ENCODE data around the gene H2BK1.

H2BK1 gene

DNA sequence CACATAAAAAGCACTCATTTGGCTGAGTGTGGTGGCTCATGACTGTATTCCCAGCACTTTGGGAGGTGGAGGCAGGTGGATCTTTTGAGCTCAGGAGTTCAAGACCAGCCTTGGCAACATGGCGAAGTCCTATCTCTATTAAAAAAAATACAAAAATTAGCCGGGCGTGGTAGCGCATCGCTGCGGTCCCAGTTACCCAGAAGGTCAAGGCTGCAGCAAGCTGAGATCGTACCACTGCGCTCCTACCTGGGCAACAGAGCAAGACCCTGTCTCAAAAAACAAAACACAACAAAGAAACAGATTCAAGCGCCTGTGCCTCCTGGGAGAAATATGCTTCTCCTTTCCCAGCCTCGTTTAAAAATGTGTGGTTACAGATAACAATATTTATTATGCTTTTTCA, 19.0 kb upstream of the H2BK1 start:
- no peak for DNase-seq (ENCODE audit: low read depth, low spot score)
- ChIA-PET POLR2A (no interaction called here), CTCF (interaction anchor here (8.5 kb wide), 1 partner anchor 14 kb away, joined by 109 read pairs; no protein-coding TSS in a partner anchor)
- TF ChIP-seq, protein P1, sequence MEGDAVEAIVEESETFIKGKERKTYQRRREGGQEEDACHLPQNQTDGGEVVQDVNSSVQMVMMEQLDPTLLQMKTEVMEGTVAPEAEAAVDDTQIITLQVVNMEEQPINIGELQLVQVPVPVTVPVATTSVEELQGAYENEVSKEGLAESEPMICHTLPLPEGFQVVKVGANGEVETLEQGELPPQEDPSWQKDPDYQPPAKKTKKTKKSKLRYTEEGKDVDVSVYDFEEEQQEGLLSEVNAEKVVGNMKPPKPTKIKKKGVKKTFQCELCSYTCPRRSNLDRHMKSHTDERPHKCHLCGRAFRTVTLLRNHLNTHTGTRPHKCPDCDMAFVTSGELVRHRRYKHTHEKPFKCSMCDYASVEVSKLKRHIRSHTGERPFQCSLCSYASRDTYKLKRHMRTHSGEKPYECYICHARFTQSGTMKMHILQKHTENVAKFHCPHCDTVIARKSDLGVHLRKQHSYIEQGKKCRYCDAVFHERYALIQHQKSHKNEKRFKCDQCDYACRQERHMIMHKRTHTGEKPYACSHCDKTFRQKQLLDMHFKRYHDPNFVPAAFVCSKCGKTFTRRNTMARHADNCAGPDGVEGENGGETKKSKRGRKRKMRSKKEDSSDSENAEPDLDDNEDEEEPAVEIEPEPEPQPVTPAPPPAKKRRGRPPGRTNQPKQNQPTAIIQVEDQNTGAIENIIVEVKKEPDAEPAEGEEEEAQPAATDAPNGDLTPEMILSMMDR (IDR thresholded peaks at IDR 0.05; ENCODE audit: insufficient read depth, low read length, missing control alignments), result no peak
- H3K4me3 ChIP-seq (ENCODE audit: low read depth, low read length), result no peak overlapping the region

DNA sequence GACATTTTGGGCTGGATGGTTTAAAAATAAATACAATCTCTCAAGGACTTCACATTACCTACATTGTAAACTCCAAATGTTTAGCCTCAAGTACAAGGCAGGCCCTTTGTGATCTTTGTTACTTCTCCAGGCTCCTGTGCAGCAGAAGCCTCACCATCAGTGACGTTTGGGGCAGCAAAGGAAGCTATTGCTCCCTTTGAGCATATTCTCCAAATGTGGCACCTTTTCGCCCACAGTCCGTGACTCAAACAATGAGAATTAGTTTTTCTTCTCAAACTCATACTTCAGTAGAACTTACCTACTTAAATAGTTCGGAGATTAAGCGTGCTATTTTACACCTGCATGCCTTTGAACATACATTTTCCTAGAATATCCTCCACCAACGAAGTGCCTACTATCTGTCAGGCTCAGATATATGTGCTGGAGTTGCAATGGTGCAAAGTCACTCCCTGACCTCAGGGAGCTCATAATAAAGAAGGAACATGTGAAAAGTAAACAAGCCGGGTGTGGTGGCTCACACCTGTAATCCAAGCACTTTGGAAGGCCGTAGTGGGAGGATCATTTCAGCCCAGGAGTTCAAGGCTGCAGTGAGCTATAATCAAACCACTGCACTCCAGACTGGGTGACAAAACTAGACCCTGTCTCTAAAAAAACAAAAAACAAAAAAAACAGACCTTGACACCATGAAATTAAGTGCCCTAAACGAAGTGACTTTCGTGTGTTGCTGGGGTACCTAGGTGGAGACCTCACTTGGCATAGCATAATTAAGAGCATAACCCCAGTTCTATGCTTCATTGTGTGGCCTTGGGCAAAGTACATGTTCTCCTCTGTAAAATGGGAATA, 18.0 kb upstream of the H2BK1 start:
- H3K4me3 ChIP-seq (ENCODE audit: low read depth, low read length), result peak overlapping the region; percentile 58
- DNase-seq (ENCODE audit: low read depth, low spot score), result no peak
- TF ChIP-seq, protein P1 (IDR thresholded peaks at IDR 0.05; ENCODE audit: insufficient read depth, low read length, missing control alignments), result no peak
- ChIA-PET CTCF (interaction anchor here (1.0 to 8.5 kb wide), 4 partner anchors 15 to 117 kb away, joined by 3 to 109 read pairs (median 6); no protein-coding TSS in a partner anchor), POLR2A (interaction anchor here (0.7 to 1.7 kb wide), 4 partner anchors 8 to 24 kb away, joined by 3 to 16 read pairs (median 7); no protein-coding TSS in a partner anchor)

DNA sequence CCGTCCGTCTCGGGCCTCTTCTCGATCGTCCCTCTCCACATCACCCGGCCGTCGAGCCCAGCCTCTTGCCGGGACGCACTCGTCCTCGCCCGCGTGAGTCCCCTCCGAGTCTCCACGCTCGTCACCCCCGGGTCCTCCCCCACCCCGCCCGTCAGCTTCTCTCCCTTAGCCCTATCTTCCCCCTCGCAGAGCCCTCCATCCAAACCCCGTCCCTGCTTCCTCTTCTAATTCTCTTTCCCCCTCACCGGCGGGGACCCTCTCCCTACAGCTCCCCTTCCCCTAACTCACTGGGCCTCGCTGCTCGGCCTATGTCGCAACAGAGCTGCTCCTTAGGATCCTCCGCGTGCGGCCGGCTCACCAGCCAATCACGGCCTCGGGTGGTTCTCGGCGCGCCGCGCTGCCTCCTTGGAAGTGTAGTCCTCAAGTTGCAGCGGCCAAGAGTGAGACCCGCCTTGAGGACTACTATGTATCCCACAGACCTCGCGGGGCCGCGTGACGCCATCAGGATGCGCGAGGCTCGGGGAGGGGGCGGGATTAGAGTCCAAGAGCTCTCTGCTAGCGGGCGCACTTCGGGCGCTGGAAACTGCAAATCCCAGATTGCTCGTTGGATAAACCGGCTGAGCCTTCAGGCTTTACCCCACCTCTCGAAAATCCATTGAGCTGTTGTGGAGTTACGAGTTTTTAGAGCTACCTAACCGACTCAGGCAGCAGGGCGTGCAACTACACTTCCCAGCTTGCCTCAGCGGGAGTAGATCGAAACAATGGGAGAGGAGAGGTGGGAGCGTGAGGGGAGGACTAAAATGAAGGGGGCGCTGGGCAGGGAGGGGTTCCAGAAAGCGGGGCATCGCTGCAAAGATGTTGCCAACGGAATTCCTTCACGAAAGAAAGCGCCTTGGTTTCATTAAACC, 16.8 kb upstream of the H2BK1 start, which contains the start of gene ABCF2:
TSS of gene ABCF2 (minus strand) at position 331 of the 908 bp plus-strand sequence. CDS start 747 bp downstream, outside the sequence.
- ChIA-PET CTCF (interaction anchor here (0.6 to 8.5 kb wide), 7 partner anchors 8 to 208 kb away, joined by 3 to 109 read pairs (median 3); no protein-coding TSS in a partner anchor), POLR2A (interaction anchor here (0.7 to 1.7 kb wide), 11 partner anchors 9 to 541 kb away, joined by 3 to 16 read pairs (median 4); no protein-coding TSS in a partner anchor)
- DNase-seq (ENCODE audit: low read depth, low spot score), result peak; percentile 97
- TF ChIP-seq, protein P1 (IDR thresholded peaks at IDR 0.05; ENCODE audit: insufficient read depth, low read length, missing control alignments), result no peak
- peak within 1 kb of the TSS; percentile 89 for H3K4me3 ChIP-seq (ENCODE audit: low read depth, low read length)

DNA sequence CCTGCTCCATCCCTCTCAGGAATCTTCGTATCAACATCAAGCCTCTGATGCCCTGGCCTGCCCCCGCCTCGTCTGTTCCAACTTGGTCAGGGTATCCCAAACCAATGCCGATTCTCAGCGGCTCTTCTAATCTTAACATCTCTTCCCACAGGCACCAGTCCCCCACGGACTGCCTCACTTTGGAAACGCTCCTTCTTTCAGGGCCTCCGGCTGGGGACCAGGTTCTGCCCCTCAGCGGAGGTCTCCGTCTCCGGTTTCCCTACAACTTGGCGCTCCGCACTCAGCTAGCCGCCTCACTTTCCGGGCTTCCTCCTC, 16.2 kb upstream of the H2BK1 start:
- TF ChIP-seq, protein P1 (IDR thresholded peaks at IDR 0.05; ENCODE audit: insufficient read depth, low read length, missing control alignments), result no peak
- H3K4me3 ChIP-seq (ENCODE audit: low read depth, low read length), result peak overlapping the region; percentile 89
- POLR2A ChIA-PET, result interaction anchor here (0.7 to 1.7 kb wide), 6 partner anchors 10 to 542 kb away, joined by 3 to 16 read pairs (median 8); no protein-coding TSS in a partner anchor
- DNase-seq (ENCODE audit: low read depth, low spot score), result no peak
- CTCF ChIA-PET, result interaction anchor here (0.6 to 8.5 kb wide), 6 partner anchors 10 to 208 kb away, joined by 3 to 109 read pairs (median 4); no protein-coding TSS in a partner anchor

DNA sequence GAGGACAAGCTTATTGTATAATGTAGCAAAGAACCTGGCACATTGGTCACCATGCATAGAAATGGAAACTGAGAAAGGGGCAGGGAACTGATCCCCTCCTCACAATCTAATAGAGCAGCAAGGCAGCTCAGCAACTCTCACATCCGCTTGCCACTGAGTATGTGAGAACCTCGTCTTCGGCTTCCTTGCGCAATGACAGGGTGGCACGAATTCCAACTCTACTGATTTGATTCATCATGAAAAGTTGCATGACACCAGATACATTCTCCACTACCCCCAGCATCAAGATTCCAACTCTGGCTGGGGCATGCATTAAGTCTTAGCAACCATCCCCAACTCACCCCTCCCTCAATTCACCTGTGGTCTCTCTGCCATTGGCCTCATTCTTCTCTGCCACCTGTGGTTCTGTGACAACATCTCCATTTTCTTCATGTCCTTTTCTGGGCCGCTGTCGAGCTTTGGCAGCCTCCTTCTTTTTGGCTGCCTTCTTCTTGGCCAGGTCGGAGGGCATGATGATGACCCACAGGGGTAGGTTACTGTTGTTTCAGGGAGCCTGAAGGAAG, 15.7 kb upstream of the H2BK1 start:
- ChIA-PET CTCF (interaction anchor here (1.0 to 8.5 kb wide), 3 partner anchors 13 to 102 kb away, joined by 3 to 109 read pairs (median 6); no protein-coding TSS in a partner anchor), POLR2A (interaction anchor here (1.7 kb wide), 1 partner anchor 10 kb away, joined by 16 read pairs; no protein-coding TSS in a partner anchor)
- peak overlapping the region; percentile 89 for H3K4me3 ChIP-seq (ENCODE audit: low read depth, low read length)
- no peak for DNase-seq (ENCODE audit: low read depth, low spot score)
- TF ChIP-seq, protein P1 (IDR thresholded peaks at IDR 0.05; ENCODE audit: insufficient read depth, low read length, missing control alignments), result no peak

Measured in AG04449 (cell line).